CD4-positive, alpha-beta T cell treated with Interleukin-6 for 4 hours (primary cell): ENCODE measurements around the gene WIPI1.

Source experiments
- DNase-seq: peaks from one replicate; pipeline ENCODE4 v3.0.0-alpha.2; 2020; ENCODE audit warnings: mixed read lengths

The WIPI1 gene

DNA sequence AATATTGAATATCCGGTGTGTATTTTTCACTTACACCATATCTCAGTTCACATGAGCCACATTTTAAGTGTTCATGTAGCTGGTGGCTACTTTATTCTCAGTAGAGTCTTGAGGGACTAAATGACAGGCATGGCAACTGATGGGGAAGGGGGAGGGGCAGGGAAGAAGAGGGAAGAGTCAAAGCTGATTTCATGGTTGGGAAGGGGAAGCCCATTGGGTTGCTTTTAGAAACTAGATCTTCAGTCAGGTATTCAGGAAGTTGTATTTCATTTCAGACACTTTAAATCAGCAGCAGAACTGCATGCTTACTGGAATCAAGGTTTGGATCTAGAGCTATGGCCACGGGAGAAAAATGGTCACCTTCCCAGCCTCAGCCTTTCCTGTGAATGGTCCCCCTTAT lies 2.9 kb upstream of the WIPI1 start:
- DNase-seq = no peak

DNA sequence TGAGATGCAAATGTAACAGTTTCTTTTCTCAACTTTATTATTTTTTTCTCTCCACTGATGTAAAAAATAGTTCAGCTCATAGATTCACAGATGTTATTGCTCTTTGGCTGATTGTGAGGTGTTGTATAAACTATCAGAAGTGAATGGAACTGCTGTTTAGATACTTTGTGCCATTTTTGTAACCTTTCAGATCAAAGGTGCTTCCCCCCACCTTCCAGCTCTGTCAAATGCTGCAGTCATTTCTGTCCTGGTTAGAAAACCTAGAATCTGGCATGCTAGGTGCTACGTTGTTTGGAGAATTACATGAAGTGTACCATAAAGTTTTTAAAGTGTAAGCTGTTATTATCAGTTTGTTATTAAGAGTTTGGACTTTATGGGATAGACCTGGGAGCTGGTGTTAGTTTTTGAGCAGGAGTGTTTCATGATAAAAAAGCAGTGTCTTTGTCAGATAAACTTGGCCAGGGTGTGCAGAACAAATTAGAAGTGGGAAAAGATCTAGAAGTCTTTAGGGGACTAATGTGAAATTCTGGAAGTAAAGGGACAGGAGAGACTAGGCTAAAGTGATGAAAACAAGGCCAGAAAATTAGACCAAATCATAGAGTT lies 1.8 kb upstream of the WIPI1 start:
- DNase-seq = no peak

DNA sequence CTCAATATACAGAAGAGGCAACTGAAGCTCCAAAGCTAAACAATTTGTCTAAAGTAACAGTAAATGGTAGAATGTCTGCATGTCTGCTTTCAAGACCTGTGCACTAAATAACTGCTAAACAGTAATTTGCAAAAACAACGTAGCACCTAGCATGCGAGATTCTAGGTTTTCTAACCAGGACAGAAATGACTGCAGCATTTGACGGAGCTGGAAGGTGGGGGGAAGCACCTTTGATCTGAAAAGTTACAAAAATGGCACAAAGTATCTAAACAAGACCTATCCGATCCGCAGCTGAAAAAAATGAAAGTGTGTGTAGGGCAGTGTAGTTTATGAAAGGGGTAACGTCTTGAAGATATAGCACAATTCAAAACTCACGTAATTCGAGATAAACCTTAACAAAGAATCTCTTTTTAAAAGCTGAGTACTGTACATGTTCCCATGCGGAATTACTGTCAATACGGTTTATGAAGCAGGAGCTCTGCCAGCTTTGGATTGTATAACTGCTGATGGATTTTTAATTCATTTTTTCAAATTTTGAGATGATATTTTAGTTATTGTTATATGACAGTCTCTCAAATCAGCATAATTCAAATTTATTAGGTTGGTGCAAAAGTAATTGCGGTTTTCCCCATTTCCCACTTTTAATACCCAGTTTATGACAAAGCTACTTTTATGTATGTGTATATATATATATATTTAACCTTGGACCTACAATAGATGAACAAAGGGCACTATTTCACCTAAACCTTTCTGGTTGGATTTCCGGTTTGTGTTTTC lies 1.2 kb upstream of the WIPI1 start:
- no peak for DNase-seq

DNA sequence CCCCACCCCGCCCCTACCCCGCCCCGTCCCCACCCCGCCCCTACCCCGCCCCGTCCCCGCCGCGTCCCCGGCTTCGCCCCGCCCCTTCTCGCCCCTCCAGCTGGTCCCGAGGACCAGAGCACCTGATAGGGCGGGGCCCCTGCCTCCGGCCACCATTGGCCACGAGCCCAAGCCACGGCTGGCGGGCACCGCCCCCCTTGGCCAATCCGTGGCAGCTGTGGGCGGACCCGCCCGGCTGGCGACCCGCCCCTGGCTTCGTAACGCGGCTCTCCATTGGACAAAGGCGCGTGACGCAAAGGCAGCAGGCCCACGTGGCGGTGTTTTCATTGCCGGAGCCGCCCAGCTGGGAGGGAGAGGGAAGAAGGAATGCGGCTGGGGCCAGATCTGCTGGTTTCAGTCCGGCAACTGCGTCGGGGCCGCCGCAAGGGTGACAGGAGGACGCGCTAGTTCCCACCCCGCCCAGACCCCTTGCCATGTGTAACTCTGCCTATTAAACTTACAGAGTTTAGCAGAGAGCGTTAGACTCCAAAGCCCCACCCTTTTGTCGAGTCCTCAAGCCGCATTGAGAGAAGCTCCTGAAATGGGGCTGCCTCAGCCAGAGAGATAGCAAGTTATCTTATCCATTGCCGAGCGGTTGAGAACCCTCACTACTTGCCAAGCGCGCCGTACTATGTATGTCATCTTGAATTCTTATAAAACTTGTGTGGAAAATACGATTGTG lies 403 bp upstream of the WIPI1 start:
- peak; percentile 99 for DNase-seq

DNA sequence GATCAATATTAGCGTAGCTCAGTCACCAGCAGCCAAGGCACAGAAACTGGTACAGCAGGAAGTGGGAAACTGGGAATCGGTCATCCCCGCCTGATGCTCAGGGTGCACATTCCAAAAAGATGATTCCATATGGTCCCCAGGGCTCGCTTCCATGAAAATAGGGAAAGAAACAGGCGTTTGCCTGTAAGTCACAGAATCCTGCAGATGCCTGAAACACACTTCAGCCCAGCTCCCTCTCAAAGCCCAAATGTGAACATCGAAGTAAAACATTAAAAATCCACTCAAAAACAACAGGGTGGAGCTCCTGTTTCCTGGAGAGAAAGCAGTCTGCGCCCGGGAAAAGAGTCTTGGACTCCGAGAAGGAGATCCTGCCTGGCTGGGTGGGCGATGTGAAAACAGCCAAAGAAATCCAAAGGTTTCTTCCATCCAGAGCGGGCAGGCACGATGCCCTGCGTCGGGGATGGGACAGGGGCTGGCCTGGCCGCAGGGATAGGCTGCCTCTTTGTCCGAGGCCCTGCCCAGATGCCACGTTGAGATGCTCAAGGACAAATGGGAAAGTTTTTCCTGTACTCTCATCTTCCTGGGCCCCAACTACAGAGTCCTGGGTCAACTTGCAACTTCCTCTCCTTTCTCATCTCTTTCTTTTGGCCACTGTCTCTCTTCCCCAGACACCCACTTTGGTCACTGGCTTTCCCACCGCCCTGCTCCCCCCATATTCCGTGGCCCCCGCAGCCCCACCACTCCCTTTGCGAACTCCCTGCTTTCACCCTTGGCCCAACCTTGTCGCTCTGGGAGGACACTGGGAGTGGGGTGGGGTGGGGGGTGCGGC lies 743 bp downstream of the WIPI1 start:
- DNase-seq = no peak

DNA sequence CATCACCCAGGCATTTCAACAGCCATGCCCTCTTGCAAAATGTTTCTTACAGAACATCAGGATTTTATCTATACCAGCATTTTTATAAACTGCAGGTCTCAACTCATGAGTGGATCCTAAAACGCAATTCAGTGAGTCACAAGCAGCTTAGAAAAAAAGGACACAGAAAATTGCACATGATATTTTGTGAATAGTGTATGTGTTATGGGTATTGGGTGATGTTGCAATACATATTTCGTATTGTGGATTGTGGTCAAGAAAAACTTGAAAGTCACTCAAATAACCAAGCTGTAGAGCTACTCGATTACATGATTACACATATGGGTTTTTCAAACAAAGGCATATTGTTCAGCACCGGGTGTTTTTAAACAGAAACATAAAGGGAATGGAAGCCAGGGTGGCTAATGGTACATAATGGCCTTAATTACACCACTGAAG lies 1.4 kb downstream of the WIPI1 start:
- no peak for DNase-seq

DNA sequence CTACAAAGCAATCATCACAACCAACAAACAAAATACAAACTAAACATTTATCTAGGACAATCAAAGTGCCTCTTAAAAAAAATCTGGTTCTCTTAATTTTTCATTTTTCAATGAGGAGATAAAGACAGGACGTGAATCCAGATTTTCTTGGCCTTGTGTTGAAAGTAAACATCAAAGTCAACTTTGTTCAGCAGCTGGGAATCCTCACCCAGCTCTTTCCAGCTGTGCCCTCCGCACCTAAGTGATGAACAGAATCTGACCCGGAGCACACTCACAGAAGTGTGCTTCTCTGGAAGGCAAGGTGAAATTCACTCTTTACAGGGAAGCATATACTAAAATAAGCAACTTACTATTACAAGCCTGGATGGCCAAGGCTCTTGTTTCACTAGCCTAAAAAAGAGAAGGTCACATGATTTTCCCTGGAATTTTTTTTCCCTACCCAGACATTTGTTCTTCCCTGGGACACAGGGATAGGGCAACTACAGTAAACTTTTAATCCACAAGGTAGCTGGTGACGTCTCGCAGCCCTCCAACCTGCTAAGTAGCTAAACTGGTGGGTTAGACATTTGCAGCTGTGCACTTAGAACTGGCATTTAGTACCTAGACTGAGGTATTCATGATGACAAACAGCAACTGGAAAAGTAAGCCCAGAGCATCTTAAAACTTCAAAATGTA lies 3.2 kb downstream of the WIPI1 start:
- no peak for DNase-seq

DNA sequence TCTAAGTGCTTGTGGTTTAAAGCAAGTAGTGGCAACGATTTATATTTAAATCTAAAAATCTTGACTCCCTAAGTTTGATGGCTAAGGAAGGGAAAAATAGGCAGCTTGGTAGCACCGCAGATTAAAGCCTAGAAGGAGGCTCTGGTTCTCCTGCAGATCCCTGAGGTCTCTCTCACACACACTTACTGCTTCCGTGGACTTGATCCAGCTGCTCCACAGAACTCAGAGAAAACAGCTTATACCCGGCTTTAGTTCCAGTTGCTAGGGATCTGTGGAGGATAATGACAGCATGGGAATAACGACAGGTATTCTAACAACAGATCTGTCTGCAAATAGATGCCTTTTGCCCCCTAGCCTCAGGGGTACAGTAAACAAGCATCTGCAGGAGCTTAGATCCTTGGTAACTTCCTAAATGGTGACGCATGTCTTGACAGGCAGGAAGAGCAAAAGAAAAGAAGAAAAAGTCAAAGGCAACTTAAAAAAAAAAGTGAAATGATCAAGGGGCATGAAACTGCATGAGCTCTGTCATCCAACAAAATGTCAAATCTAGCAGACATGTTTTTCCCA lies 4.5 kb downstream of the WIPI1 start:
- no peak for DNase-seq

DNA sequence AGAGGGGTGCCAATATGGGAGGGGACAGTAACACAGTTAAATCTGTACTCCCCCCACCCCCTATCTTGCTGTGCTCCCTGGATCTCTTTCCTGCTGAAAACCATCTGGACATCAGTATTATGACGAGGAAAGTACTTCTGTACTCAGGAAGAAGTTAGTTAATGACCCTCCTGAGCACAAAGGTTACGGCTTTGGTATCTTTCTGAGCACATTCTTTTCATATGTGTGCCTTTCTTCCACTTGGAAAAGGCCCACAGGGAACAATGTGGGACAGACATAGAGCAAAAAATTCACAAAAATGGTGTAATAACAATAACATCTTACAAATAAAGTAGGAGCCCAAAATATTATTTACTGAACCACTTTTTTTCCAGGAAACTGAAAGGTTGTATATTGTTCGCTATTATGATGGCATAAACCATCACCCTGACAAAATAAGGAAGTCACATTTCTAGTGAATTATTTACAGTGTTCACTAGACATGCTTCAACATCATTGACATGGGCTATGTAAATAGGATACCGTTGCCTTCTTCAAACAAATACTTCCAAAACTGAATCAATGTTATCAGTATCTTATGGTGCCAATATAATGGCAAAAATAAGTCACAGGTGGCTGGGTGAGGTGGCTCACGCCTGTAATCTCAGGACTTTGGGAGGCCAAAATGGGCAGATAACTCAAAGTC lies 5.5 kb downstream of the WIPI1 start:
- DNase-seq = no peak

DNA sequence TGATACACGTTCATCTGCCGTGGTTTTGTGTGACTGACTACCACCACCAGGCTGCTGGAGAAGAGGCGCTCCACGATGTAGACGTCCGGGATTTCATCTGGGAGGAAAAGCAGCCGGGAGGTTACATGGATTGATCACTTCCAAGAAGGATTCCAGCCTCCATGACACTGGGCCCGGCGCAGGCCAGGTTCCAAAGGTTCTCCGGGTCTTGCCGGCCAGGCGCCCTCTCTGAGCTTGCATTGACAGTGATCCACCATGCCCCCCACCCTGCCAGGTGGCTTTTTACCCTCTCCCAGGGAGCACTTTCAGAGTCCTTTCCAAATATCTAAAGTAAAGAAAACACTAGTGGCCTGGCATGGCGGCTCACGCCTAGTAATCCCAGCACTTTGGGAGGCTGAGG lies 6.5 kb downstream of the WIPI1 start:
- DNase-seq = no peak

DNA sequence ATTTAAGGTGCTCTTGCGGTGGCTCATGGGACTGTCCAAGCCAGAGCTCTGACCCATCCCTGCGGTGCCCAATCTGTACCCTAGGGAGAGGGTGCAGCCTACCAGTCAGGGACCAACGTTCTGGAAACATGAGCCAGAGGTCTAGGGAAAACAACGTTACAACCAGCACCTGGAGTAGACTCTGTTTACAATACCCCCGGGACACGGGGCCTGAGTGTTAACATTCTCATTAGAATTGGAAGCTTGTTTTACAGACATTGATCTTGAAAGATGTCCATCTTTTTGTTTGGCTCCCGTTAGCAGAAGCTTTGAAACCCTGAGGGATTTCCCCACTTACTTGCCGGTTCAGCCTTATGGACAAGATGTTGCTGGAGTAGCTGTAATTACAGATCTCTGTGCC lies 6.9 kb downstream of the WIPI1 start:
- no peak for DNase-seq

DNA sequence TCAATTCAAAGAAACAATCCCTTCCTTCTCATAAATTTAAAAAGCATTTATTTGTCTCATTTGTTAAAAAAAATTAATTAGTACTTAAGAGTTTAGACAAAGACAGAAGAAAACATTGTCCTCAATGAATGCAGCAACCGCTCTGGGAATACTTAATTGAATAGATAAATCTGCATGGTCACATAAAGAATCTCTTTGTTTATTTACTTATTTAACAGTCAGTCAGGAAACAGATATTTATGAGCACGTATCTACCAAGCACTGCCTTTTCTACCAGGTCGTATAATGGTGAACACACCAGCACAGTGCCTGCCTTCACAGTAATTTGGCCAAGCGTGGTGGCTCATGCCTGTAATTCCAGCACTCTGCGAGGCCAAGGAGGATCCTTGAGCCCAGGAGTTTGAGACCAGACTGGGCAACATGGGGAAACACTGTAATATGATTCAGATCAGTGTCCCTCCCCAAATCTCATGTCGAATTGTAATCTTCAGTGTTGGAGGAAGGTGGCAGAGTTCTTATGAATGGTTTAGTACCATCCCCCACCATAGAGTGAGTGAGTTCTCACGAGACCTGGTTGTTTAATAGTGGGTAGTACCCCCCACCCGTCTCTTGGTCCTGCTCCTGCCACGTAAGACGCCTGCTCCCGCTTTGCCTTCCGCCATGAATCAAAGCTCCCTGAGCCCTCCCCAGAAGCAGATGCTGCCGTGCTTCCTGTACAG lies 8.1 kb downstream of the WIPI1 start:
- DNase-seq = no peak

DNA sequence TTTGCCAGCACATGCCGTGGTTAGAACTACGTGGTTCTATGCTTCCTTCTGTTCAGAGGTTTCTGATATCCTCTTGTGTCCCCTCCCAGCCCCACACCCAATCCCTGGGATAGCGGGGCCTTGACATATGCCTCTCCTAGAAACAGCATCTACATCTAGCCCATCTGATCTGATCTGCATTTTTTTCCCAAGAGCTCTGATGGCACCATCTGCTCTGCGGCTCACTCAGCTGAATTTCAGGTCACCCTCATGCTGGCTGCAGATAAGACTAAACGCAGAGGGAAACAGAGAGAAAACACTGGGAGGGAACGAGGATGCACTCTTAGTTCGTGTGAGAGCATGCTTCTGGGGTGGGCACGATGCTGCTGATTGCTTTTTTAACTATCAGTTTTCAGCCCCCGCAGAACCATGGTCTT lies 10.7 kb downstream of the WIPI1 start:
- no peak for DNase-seq

DNA sequence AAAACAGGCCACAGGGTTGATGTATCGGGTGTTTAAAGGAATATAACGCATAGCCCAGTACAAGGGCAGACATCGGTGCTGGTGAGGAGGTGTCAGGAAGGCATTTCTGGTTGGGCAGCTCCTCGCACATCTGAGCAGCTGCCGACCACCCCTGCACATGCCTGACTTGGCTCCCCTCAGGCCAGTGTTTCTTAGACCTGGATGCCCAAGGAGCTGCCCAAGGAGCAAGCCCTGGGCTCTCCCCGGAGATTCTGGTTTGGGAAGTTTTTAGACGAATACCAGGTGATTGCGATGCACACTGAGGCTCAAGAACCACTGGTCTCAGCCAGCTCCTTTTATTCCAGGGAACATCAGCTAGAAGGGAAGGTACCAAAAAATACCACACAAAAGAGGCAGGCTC lies 11.6 kb downstream of the WIPI1 start:
- DNase-seq = no peak

DNA sequence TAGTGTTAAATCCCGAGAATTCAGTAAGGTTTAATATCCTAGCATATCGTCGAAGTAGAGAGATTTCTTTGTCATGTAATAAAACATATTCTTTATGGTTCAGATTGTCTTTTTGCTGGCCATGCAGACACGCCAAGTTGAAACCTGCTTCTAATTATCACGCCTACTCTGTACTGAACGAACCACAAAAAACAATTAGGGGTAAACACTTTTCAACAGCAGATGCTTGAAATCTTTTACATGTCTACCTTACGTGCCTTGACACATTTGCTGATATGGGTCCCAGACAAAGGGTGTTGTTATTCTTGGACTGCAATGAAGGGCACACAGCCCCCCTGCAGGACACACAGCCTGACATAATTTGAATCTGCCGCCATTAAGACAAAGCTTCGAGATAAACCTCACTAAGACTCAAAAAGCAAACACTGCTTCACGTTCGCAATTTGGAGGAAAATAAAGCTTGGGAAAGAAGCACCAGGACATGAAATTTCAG lies 13.3 kb downstream of the WIPI1 start:
- DNase-seq = no peak

DNA sequence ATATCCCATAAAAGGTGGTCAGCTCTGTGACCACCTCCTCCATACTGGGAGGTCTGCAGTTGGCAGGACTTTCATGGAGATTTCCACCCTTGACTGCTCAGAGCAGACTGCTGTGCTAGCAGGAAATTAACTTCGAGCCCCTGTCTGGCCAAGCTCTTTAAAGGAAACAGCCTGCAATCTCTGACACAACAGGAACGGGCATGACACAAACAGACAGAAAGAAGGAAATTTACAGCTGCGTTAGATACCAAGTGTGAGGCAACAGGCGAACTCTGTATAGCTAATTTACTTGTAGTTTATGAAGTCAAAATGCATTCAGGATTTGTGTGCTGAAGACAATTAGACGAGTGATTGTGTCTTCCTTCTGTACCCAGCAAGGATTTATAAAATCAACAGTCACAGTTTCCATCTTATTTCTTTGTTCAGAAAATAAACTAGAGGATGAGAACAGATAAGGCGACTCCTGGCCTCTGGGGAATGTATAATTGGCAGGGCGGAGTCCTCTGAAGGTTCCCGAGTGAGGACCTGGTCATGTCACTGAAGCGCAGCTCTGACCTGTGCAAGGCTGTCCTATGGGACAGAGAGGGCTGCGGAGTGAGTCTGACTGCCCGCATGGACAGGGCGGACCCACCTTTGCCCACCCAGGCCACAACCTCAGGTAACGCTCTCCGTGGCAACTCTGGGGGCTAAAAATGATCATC lies 16.1 kb downstream of the WIPI1 start:
- DNase-seq = peak; percentile 25

DNA sequence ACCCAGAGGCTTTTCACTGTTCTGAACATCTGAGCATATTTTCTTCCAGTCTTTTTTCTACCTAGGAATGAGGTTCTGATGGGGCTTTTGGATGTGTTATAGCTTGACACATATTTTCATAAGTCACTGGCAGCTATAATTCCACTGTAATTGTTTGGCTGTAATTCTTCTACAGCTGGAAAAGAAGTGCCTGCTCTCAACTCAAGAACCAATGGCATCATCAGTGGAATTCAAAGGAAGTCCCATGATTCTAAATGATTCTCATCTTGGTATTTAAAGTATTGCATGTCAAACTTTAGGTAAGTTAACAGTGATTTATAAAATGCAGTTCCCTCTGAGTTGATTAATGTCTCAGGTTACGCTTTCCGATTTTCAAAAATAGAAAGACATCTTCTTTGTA lies 16.8 kb downstream of the WIPI1 start:
- no peak for DNase-seq

DNA sequence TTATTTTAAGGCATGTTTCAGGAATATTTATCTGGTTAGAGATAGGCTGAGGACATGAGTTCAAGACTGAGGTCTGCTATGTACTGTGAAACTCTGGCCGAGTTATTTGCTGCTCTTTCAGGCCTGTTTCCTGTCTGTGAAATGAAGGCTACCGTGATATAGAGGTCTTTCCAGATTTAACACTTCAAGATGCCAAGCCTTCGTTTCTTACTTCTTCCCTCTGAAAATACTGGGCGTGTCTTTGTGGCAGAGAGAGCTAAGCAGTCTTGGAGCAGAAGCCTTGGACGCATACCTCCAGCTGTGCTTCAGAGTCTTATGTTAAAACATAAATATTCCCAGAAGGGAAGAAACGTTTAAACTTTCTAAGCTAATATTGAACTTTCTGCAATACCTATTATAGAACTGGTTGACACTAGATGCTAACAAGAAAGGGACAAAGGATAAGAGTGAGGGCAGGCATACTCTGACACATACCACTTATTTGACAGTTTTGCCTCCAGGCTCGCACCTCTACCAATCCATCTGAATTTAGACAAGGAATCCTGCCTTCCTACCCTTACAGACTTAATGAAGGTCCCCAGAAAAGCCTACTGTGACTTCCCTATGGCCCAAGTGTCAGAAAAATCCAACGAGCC lies 17.5 kb downstream of the WIPI1 start:
- no peak for DNase-seq

DNA sequence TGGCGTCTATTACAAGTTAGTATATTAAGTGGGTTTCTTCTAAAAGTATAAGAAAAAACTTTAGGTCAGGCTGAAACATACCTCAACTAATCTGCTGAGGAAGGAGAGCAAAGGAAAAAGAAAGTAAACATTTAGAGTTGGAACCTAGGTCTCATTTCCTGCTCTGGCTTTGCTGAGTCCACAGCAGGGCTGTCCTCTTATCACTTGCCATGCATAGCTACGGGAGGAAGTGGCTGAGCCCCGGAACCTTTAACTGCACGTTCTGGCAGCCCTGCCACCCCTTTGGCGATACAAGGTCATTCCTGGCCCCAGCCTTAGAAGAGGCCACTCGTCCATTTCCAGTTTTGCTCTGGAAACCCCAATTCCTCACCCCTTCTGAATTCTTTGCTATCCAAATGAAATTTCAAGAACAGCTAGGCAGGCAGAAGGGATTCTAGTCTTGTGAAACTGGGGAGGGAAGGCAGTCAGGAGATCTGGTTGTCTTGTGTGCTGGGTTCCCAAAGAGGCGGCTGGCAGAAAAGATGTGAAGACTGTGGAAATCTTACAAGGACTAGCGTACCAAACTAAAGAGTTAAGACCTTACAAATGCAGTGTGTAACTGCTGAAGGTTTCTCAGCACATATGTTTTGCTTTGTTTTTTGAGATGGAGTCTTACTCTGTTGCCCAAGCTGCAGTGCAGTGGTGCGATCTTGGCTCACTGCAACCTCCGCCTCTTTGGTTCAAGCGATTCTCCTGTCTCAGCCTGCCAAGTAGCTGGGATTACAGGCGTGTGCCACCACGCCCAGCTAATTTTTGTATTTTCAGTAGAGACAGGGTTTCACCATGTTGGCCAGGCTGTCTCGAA lies 19.1 kb downstream of the WIPI1 start:
- DNase-seq = peak; percentile 65
